WTC11 (cell line): Measurements from ENCODE around the gene CASR.

ENCODE experiments used
- ZNF416 ChIP-seq: fragments of 250-450 bp; sonication (Bioruptor Pico); IDR thresholded peaks from 2 replicates; pipeline ENCODE4 v1.9.0; 2021; ENCODE audit warnings: mild to moderate bottlenecking, inconsistent platforms
- TF ChIP-seq, protein P1 (sequence below): fragments of 200-600 bp; IDR thresholded peaks from 2 replicates; pipeline ENCODE4 v1.8.0; 2022; ENCODE audit warnings: antibody characterized with exemption
- TF ChIP-seq, protein P2 (sequence below): sonication (generic); formaldehyde crosslinking; IDR thresholded peaks from 2 replicates; pipeline ENCODE4 v1.8.1; 2023; ENCODE audit warnings: mild to moderate bottlenecking, missing genetic modification reagents, moderate library complexity
- TF ChIP-seq, protein P3 (sequence below): sonication (generic); formaldehyde crosslinking; IDR thresholded peaks from 2 replicates; pipeline ENCODE4 v1.8.1; 2022; ENCODE audit warnings: low read depth, missing genetic modification reagents, borderline replicate concordance

DNA sequence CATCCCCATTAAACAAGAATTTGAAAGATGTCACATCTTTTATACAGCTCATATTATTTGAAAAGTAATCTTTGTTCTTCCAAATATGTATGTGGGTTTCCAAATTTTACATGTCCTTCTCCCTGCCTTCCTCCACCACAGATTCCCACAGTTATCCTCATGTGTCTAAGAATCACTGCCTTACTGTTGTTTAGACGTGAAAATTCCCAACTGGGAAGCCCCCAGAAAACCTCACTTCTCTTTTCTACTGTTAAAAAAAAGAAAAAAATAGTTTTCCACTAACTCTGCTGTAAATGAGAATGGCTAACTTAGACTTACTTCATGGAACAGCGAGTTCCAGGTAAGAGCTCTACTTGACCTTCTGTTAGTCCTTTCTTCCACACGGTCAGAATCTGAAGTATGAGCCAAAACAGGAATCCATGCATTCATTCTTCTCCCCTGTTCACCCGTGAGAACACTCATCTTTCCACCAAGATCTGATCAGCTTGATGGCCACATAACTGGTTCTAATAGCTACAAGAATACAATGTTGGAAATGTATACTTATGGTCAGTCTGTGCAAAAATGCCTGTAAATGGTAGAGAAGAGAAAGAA is 123.7 kb downstream of the CASR start:
- TF ChIP-seq, protein P1, sequence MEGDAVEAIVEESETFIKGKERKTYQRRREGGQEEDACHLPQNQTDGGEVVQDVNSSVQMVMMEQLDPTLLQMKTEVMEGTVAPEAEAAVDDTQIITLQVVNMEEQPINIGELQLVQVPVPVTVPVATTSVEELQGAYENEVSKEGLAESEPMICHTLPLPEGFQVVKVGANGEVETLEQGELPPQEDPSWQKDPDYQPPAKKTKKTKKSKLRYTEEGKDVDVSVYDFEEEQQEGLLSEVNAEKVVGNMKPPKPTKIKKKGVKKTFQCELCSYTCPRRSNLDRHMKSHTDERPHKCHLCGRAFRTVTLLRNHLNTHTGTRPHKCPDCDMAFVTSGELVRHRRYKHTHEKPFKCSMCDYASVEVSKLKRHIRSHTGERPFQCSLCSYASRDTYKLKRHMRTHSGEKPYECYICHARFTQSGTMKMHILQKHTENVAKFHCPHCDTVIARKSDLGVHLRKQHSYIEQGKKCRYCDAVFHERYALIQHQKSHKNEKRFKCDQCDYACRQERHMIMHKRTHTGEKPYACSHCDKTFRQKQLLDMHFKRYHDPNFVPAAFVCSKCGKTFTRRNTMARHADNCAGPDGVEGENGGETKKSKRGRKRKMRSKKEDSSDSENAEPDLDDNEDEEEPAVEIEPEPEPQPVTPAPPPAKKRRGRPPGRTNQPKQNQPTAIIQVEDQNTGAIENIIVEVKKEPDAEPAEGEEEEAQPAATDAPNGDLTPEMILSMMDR: no peak
- TF ChIP-seq ZNF416 (CRISPR knock-in tag): no peak
- TF ChIP-seq, protein P2, sequence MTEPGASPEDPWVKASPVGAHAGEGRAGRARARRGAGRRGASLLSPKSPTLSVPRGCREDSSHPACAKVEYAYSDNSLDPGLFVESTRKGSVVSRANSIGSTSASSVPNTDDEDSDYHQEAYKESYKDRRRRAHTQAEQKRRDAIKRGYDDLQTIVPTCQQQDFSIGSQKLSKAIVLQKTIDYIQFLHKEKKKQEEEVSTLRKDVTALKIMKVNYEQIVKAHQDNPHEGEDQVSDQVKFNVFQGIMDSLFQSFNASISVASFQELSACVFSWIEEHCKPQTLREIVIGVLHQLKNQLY (CRISPR knock-in tag): no peak
- TF ChIP-seq, protein P3, sequence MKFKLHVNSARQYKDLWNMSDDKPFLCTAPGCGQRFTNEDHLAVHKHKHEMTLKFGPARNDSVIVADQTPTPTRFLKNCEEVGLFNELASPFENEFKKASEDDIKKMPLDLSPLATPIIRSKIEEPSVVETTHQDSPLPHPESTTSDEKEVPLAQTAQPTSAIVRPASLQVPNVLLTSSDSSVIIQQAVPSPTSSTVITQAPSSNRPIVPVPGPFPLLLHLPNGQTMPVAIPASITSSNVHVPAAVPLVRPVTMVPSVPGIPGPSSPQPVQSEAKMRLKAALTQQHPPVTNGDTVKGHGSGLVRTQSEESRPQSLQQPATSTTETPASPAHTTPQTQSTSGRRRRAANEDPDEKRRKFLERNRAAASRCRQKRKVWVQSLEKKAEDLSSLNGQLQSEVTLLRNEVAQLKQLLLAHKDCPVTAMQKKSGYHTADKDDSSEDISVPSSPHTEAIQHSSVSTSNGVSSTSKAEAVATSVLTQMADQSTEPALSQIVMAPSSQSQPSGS (CRISPR knock-in tag): no peak
